H1 (cell line): ENCODE measurements around the gene WDR64. TPM values are rescaled to one million over a fixed set of nuclear protein-coding genes. Genes with fewer than 3 reads are reported as not detected.

ENCODE experiments used
- ASH2L ChIP-seq: fragments of 200-600, 300-600 bp; sonication (generic); IDR thresholded peaks from one replicate; pipeline ENCODE4 v1.7.1; 2017; ENCODE audit warnings: low read length
- GTF2F1 ChIP-seq: IDR thresholded peaks from 2 replicates; pipeline ENCODE4 v1.6.1; 2012; ENCODE audit warnings: low read depth, low read length, improper control_type of control experiment, borderline replicate concordance
- NANOG ChIP-seq: IDR thresholded peaks from 2 replicates; pipeline ENCODE4 v1.6.1; 2011; ENCODE audit warnings: low read length, low read depth, mild to moderate bottlenecking, inconsistent platforms; ENCODE audit not compliant: insufficient read depth, poor library complexity, severe bottlenecking
- POU5F1 ChIP-seq: IDR thresholded peaks from 2 replicates; pipeline ENCODE4 v1.6.1; 2011; ENCODE audit warnings: low read depth, mild to moderate bottlenecking, low read length, moderate library complexity
- RFX5 ChIP-seq: IDR thresholded peaks from 2 replicates; pipeline ENCODE4 v1.6.1; 2011; ENCODE audit warnings: low read depth, low read length, improper control_type of control experiment, borderline replicate concordance
- polyA plus RNA-seq, 7 experiments: library from polyadenylated mRNA; depleted of rRNA in 3 of 7; stranded (reverse) in 5 of 7; unstranded in 2 of 7; fragments of >200 nt in 5 of 7; fragments of 200-250 nt in 2 of 7; gene quantifications; 1 replicate in 5 of 7; 2 replicates in 1 of 7; 4 replicates in 1 of 7; pipeline versions ENCODE4 v1.2.1 to v1.2.3, GENCODE V29; 2011 to 2013; ENCODE audit warnings: missing spikeins in 2 of 7, mixed read lengths in 2 of 7
- total RNA-seq: library from RNA; stranded (reverse); fragmentation: NEBNext Ultra II Directional; extraction: Animal tissue kit (Norgen Biotek cat#: 25700); gene quantifications from 2 replicates; pipeline ENCODE4 v1.2.1, GENCODE V29; 2021

The WDR64 gene
- total and polyA plus RNA-seq, 2 of the 8 experiments (the other 6 are each of a cell fraction or from before 2014, with no cell fraction given): 0.02 TPM; not detected in 1

DNA sequence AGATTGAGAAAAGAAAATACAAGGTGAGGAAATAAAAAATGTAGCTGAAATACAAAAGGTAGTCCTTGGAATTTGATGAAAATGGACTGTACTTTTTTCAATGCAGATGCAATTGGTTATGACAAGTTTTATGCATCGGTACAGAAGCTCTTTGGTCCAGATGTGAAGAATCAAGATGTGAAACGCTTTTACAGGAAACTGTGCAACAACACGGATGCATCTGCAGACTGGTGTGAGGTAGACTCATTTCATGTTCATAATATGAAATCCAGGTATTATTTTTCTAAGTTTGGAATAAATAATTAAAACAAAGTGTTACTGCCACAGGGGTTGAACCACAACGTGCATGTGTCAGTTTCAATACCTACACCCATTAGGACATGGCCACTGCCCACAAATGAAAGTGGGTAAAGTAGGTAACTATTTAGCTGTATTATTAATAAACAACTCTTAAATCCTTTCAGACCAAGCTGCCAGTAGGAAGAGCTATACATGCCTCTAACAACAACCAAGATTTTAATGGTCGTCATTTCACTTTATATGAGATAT, 8.4 kb downstream of the WDR64 start (continued):
- TF ChIP-seq NANOG: no peak
- TF ChIP-seq ASH2L: no peak
- TF ChIP-seq RFX5: no peak
- no peak for TF ChIP-seq GTF2F1
- no peak for TF ChIP-seq POU5F1
- TF ChIP-seq, all 59 proteins: peak for 0
